ENCODE measurements around the gene SH3BP4. TPM values are rescaled to one million over a fixed set of nuclear protein-coding genes. Genes with fewer than 3 reads are reported as not detected.

The SH3BP4 gene
- total RNA-seq, 1 donor from 2014 or later, result 51.7 TPM

- DNase-seq (ENCODE audit: low spot score), result no peak
These were observed 85.9 kb downstream of the SH3BP4 start for GRCh38 chr2:235037604-235038166.

DNA sequence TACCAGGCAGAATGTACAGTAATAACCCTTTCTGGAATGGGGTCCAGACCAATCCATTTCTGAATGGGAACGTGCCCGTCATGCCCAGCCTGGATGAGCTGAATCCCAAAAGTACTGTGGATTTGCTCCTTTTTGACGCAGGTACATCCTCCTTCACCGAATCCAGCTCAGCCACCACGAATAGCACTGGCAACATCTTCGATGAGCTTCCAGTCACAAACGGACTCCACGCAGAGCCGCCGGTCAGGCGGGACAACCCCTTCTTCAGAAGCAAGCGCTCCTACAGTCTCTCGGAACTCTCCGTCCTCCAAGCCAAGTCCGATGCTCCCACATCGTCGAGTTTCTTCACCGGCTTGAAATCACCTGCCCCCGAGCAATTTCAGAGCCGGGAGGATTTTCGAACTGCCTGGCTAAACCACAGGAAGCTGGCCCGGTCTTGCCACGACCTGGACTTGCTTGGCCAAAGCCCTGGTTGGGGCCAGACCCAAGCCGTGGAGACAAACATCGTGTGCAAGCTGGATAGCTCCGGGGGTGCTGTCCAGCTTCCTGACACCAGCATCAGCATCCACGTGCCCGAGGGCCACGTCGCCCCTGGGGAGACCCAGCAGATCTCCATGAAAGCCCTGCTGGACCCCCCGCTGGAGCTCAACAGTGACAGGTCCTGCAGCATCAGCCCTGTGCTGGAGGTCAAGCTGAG lies 89.6 kb downstream of the SH3BP4 start:
- DNase-seq (ENCODE audit: low spot score), result no peak

GRCh38 chr2:235041918-235042575 lies 90.2 kb downstream of the SH3BP4 start:
- no peak for DNase-seq (ENCODE audit: low spot score)

GRCh38 chr2:235042576-235043515 lies 91.0 kb downstream of the SH3BP4 start:
- DNase-seq (ENCODE audit: low spot score), result no peak

DNA sequence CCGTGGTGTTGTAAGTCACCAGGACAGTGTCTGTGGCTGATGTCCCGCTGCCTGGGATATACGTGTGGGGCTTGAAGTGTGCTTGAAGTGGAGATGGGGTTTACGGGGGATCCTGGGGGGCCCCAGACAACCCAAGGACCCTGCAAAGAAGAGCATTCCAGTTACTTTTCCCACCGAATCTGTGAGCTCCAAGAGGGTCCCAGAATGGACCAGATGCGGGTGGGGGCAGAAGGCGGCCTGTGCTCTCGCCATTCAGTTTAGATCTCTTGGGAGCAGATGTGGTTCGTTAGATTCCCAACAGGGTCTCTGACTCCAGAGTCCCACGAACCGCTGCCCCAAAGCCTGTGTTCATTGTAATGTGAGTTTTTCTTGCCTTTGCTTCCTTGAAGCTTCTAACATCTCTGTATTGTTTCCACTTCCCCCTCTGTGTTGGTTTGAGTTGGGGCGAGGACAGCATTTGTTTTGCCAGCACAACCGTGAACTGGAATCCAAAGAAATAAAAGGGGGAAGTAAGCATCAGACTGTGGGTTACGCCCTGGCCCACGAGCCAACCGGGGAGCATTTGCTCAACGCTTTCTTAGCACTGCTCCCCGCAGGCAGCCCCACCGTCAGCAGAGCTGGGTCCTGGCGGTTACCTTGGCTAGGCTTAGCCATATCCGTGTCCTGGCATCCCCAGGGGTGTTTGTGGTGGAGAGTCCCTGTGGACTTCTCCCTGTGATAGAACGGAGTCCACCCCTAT lies 92.1 kb downstream of the SH3BP4 start:
- no peak for DNase-seq (ENCODE audit: low spot score)

GRCh38 chr2:235044501-235045271 lies 92.9 kb downstream of the SH3BP4 start:
- no peak for DNase-seq (ENCODE audit: low spot score)

DNA sequence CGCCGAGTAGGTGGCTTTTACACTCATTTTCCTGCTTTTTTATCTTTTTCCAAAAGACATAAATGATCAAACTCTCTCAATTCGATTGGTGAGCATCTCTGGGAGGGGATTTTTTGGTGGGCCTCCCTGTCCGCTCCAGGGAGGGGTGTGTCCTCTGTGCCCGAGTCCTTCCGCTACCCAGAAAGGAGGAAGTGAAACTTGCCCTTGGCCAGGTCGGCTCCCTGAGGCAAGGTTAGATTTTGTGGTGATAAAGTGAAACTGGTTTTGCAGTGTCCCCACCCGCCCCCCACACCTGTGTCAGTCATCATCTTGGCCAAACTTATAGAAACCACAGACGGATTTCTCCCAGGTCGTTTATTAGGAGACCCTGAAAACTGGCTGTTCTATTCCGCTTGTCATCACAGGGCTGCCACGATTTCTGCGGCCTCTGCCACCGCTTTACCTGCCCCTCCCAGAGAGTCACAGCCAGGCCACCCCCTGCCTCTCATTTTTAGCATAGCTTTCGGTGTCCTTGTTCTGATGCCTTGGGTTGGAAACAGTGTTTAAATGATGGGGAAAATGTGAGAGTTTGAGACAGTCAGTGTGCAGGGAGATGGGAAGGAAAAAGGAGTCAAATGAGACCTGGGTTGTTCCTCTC lies 93.6 kb downstream of the SH3BP4 start:
- no peak for DNase-seq (ENCODE audit: low spot score)

DNA sequence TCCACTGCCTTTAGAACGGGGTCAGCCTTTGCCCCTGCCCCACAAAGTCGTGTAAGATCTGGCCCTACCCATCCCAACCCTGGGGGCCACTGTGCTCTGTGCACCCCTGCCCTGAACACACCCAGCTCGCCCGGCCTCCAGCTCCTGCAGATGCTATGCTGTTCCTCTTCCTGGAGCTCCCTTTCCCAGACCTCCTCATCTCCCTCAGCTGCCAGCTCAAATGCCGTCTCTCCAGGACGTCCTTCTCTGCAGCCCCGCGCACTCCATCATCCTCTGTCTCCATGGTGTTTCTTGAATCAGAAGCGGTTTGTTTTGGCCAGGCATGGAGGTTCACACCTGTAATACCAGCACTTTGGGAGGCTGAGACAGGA lies 94.1 kb downstream of the SH3BP4 start:
- DNase-seq (ENCODE audit: low spot score), result no peak

DNA sequence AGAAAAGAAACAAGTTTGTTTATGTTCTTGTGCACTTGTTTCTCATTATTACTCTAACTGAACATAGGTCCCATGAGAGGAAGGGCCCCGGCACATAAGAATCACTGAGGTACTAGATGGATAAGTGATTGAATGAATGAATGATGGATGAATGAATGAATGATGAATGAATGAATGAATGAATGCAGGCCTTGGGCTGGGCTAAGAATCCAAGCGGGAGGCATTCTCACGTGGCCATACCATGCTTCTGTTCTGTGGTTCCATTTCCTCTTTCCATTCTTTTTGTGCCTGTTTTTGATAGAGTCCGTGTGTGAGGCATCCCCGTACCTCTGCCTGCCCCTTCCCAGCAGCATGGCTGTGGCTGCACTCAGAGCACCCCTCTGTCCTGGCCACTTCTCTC lies 94.8 kb downstream of the SH3BP4 start:
- no peak for DNase-seq (ENCODE audit: low spot score)

DNA sequence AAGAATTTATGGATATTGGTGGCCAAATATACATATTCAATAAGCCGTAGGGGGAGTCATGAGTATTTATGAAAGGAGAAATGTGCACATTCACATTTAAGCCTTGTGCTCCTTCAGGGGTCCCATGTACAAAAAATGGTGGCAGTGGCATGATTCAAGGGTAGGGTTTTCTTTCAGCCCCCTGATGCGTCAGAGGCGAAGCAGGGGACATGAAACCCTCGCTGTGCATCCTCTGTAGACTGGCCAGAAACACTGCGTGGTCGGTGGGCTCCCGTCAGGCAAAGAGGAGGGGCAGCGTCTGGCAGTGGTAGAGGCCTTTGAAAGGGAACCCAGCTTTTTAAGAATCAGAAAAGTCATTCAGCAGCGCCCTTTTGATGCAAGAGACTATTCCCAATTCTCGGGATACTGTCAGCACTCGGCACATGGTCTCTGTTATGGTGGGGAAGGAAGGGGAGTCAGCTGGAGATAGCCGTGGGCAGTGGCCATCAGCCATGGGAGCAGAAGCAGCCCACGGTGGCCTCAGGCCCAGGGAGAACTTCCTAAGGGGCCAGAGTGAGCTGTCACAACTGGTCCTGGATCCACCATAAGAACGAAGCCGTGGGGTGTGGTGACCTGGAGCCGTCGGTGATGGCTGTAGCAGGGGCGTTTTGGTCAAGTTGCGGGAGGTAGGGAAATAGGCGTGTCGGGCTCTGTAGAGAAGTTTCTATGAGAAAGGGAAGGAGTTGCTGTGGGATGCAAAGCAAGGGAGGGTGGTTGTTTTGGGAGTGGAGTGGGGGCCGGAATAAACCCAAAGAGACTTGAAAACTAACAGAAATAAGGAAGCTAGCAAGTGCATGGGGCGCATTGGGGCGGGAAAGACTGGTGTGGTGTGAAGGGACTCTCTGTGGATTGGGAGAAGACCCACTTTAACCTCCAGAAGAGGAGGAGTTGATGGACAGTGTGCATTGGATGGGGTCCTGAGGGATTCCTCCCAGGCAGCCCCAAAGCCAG lies 95.6 kb downstream of the SH3BP4 start:
- no peak for DNase-seq (ENCODE audit: low spot score)

- DNase-seq (ENCODE audit: low spot score), result no peak
These were observed 96.7 kb downstream of the SH3BP4 start for GRCh38 chr2:235048549-235048948.

- DNase-seq (ENCODE audit: low spot score), result peak; percentile 42
These were observed 97.3 kb downstream of the SH3BP4 start for GRCh38 chr2:235049069-235049468.

- DNase-seq (ENCODE audit: low spot score), result no peak
These were observed 97.9 kb downstream of the SH3BP4 start for GRCh38 chr2:235049719-235050118.

DNA sequence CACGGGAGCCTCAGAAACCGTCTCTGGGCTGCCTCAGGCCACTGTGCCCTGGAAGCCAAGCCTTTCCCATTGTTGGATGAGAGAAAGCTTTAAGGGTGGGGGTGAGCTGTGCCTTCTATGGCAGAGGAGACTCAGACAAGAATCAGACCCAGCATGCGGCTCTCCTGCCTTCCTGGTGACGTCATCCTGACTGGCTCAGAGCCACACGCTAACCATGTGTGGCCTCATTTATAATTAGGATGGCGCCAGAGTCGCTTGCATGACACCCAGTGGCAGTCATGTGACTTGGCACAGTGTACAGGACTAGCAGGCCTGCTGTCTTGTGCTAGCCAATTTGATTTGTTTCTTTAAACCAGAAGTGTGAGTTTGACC lies 99.1 kb downstream of the SH3BP4 start:
- peak; percentile 95 for DNase-seq (ENCODE audit: low spot score)

- DNase-seq (ENCODE audit: low spot score), result no peak
These were observed 99.8 kb downstream of the SH3BP4 start for GRCh38 chr2:235051436-235052260.

DNA sequence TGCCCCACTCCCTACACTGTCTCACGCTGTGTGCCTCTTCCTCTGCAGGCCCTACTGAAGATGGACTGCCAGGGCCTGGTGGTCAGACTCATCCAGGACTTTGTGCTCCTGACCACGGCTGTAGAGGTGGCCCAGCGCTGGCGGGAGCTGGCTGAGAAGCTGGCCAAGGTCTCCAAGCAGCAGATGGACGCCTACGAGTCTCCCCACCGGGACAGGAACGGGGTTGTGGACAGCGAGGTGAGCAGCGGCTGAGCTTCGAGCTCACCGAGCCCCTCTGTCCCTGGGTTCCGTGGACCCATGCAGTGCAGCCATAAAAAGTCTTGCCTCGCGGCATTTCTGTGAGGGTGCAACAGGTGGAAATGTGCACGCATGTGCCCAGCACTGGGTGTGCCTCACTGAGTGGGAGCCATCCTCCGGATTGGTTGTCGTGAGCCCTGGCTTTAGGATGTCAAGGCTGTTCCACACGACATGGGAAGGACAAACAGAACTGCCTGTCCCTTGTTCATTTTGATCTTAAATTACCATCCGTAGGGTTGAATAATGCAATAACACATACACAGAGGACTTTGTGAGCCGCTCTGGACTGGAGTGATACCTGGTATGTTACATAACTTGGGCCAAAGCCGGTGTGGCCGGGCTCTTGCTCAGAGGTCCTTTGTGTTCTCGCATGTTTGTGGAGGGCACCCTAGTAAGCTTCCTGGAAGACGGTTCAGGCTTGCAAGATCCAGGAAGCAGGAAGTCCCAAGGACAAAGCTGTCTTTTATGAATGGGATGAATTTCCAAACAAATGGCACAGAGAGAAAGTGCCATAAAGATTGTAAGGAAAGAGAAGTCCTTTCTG lies 100.9 kb downstream of the SH3BP4 start:
- DNase-seq (ENCODE audit: low spot score), result no peak

DNA sequence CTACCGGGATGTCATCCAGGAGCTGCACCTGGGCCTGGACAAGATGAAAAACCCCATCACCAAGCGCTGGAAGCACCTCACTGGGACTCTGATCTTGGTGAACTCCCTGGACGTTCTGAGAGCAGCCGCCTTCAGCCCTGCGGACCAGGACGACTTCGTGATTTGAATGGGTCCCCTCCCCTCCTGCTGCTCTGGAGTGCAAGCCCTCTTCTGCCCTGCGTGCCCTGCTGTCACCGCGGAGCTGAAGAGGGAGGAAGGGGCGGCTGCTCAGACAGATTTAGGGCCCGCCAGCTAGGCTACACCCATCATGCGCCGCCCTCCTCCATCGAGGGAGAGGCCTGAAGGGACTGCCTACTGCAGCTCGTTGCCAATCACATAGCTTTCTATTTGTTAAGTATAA lies 101.8 kb downstream of the SH3BP4 start:
- DNase-seq (ENCODE audit: low spot score), result no peak
